Astrocyte (in vitro differentiated cells and primary cell): ENCODE data around the gene FRS2. TPM values are rescaled to one million over a fixed set of nuclear protein-coding genes. Genes with fewer than 3 reads are reported as not detected.

Experiments
- DNase-seq: peaks from one replicate; pipeline ENCODE4 v3.0.0-alpha.2; 2010; ENCODE audit warnings: low read depth
- FAIRE-seq: peaks from 2 replicates; lab custom pipeline; 2011; peaks lifted over from hg19 to GRCh38; lab: Jason Lieb, UNC
- H2AFZ ChIP-seq: 2 replicates; pipeline ENCODE4 v1.6.0; 2012; ENCODE audit warnings: low read depth, low read length, inconsistent platforms
- H3K27ac ChIP-seq: 2 replicates; pipeline ENCODE4 v1.5.1; 2011; ENCODE audit warnings: low read depth, low read length, inconsistent platforms
- H3K27me3 ChIP-seq: 2 replicates; pipeline ENCODE4 v1.6.0; 2011; ENCODE audit warnings: low read length, inconsistent platforms; ENCODE audit not compliant: insufficient read depth
- H3K36me3 ChIP-seq: 2 replicates; pipeline ENCODE4 v1.5.1; 2011; ENCODE audit warnings: low read length, inconsistent platforms; ENCODE audit not compliant: insufficient read depth
- H3K4me1 ChIP-seq: 2 replicates; pipeline ENCODE4 v1.5.1; 2011; ENCODE audit warnings: low read length, inconsistent platforms; ENCODE audit not compliant: insufficient read depth
- H3K4me2 ChIP-seq: 2 replicates; pipeline ENCODE4 v1.6.0; 2012; ENCODE audit warnings: low read length, inconsistent platforms
- H3K4me3 ChIP-seq: 2 replicates; pipeline ENCODE4 v1.5.1; 2011; ENCODE audit warnings: low read depth, mild to moderate bottlenecking, low read length, inconsistent platforms; ENCODE audit not compliant: insufficient read depth
- H3K79me2 ChIP-seq: 2 replicates; pipeline ENCODE4 v1.6.0; 2012; ENCODE audit warnings: mild to moderate bottlenecking, low read length, inconsistent platforms; ENCODE audit not compliant: insufficient read depth
- H3K9ac ChIP-seq: 2 replicates; pipeline ENCODE4 v1.6.0; 2012; ENCODE audit warnings: mild to moderate bottlenecking, low read length, inconsistent platforms
- H3K9me3 ChIP-seq: 2 replicates; pipeline ENCODE4 v1.5.1; 2012; ENCODE audit warnings: low read depth, mild to moderate bottlenecking, low read length, inconsistent platforms; ENCODE audit not compliant: insufficient read depth
- H4K20me1 ChIP-seq: 2 replicates; pipeline ENCODE4 v1.6.0; 2012; ENCODE audit warnings: low read length, inconsistent platforms; ENCODE audit not compliant: insufficient read depth
- H3K27ac Mint-ChIP-seq: one replicate; pipeline ENCODE4 v1.8.0; 2021; ENCODE audit warnings: mild to moderate bottlenecking, mixed read lengths; ENCODE audit not compliant: unreplicated experiment
- H3K27me3 Mint-ChIP-seq: one replicate; pipeline ENCODE4 v1.8.0; 2021; ENCODE audit warnings: low read depth, mixed read lengths; ENCODE audit not compliant: unreplicated experiment
- H3K36me3 Mint-ChIP-seq: one replicate; pipeline ENCODE4 v1.8.0; 2021; ENCODE audit warnings: low read depth, mixed read lengths; ENCODE audit not compliant: unreplicated experiment
- H3K4me1 Mint-ChIP-seq: one replicate; pipeline ENCODE4 v1.8.0; 2021; ENCODE audit warnings: low read depth, mixed read lengths; ENCODE audit not compliant: unreplicated experiment
- H3K4me3 Mint-ChIP-seq: one replicate; pipeline ENCODE4 v1.8.0; 2021; ENCODE audit warnings: mild to moderate bottlenecking, moderate library complexity, mixed read lengths; ENCODE audit not compliant: unreplicated experiment
- H3K9me3 Mint-ChIP-seq: one replicate; pipeline ENCODE4 v1.8.0; 2021; ENCODE audit warnings: mild to moderate bottlenecking, mixed read lengths; ENCODE audit not compliant: unreplicated experiment
- CTCF ChIP-seq: IDR thresholded peaks from 2 replicates; pipeline ENCODE4 v1.5.1; 2011; ENCODE audit warnings: low read depth, mild to moderate bottlenecking, inconsistent platforms, low read length, moderate library complexity; ENCODE audit not compliant: insufficient read depth
- EZH2 ChIP-seq: IDR thresholded peaks from 2 replicates; pipeline ENCODE4 v1.6.1; 2012; ENCODE audit warnings: mild to moderate bottlenecking, low read length, inconsistent platforms; ENCODE audit not compliant: insufficient read depth
- total RNA-seq: library from RNA; stranded (reverse); gene quantifications from 2 replicates; pipeline ENCODE4 v1.2.1, GENCODE V29; 2021

FRS2 gene
- total RNA-seq, 1 donor from 2014 or later = 60.9 TPM

GRCh38 chr12:69501154-69501895 lies 31.1 kb downstream of the FRS2 start:
- Mint-ChIP-seq H3K27ac (peak overlapping the region; percentile 82), H3K36me3 (peaks cover 6% of the 10 kb centered on the region), H3K27me3 (no peaks in the 10 kb centered on the region), H3K4me3 (no peak overlapping the region), H3K4me1 (peaks cover 66% of the 10 kb centered on the region), H3K9me3 (no peaks in the 10 kb centered on the region)
- no peak for FAIRE-seq
- Histone ChIP-seq H3K27me3 (no peaks in the 10 kb centered on the region), H3K4me2 (peak overlapping the region; percentile 73), H3K9ac (peak overlapping the region; percentile 23), H3K9me3 (no peaks in the 10 kb centered on the region), H2AFZ (no peak overlapping the region), H3K4me3 (peak overlapping the region; percentile 22), H3K79me2 (peaks cover 99% of the 10 kb centered on the region), H3K27ac (peak overlapping the region; percentile 73), H3K36me3 (no peaks in the 10 kb centered on the region), H4K20me1 (peaks cover 35% of the 10 kb centered on the region), H3K4me1 (peaks cover 46% of the 10 kb centered on the region)
- no peak for TF ChIP-seq CTCF
- TF ChIP-seq EZH2 = no peak
- peak; percentile 71 for DNase-seq

GRCh38 chr12:69502345-69503081 lies 32.3 kb downstream of the FRS2 start:
- no peaks in the 10 kb centered on the region for H3K36me3 ChIP-seq
- H3K79me2 ChIP-seq = peaks cover 99% of the 10 kb centered on the region
- Mint-ChIP-seq H3K27ac (peak overlapping the region; percentile 38), H3K36me3 (peaks cover 6% of the 10 kb centered on the region), H3K4me1 (peaks cover 64% of the 10 kb centered on the region), H3K9me3 (no peaks in the 10 kb centered on the region), H3K27me3 (no peaks in the 10 kb centered on the region), H3K4me3 (no peak overlapping the region)
- H2AFZ ChIP-seq = no peak overlapping the region
- H3K27ac ChIP-seq = peak overlapping the region; percentile 73
- peak overlapping the region; percentile 63 for H3K9ac ChIP-seq
- peak overlapping the region; percentile 35 for H3K4me3 ChIP-seq
- no peaks in the 10 kb centered on the region for H3K27me3 ChIP-seq
- DNase-seq = peak; percentile 88
- peaks cover 44% of the 10 kb centered on the region for H3K4me1 ChIP-seq
- H3K4me2 ChIP-seq = peak overlapping the region; percentile 79
- no peaks in the 10 kb centered on the region for H3K9me3 ChIP-seq
- peaks cover 34% of the 10 kb centered on the region for H4K20me1 ChIP-seq
- no peak for FAIRE-seq
- TF ChIP-seq CTCF (no peak), EZH2 (no peak)
